Ovary (tissue), 3 donors: ENCODE measurements around the gene ACKR4.

Source experiments
- POLR2A ChIP-seq: fragments of 450-650 bp; IDR thresholded peaks from one replicate; pipeline ENCODE4 v1.6.1; 2017; ENCODE audit warnings: antibody characterized with exemption, mild to moderate bottlenecking, moderate library complexity
- TF ChIP-seq, protein P1 (sequence below), 3 donors: fragments of 450-650 bp in 2 of 3; fragments of 200-600 bp in 1 of 3; IDR thresholded peaks; one replicate each; pipeline versions ENCODE4 v1.5.1 to v1.8.0; 2016 to 2022; ENCODE audit warnings: antibody characterized with exemption in 3 of 3, mild to moderate bottlenecking in 1 of 3
- donor health status: DM: no; HTN: no; CAD: no.

DNA sequence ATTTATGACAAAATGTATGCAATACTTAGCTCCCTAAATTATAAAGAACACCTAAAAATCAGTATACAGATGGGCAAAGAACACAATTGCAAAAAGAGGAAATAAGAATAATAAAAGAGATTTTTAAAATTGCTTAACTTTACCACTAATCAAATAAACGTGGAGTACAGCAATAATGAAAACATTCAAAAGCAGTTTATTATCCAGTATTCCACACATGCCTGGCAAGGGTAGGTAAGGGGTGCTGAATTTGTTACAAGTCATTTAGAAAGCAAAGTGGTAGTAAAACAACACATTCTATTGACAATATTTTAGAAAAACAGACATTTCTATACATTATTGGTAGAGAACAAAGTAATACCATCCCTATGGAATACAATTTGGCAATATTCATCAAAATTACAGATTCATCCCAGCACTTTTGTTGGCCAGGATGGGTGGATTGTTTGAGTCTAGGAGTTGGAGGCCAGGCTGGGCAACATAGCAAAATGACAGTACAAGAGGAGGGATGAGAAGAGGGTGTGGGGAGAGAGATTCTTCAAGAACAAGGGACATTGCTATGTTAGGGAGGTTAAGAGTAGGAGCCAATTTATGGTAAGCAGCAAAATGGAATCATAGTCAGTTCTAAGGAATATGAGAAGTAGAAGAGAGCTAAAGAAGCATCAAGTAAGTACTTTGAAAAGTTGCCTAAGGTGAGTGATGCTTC, 3.7 kb upstream of the ACKR4 start:
- TF ChIP-seq, protein P1, sequence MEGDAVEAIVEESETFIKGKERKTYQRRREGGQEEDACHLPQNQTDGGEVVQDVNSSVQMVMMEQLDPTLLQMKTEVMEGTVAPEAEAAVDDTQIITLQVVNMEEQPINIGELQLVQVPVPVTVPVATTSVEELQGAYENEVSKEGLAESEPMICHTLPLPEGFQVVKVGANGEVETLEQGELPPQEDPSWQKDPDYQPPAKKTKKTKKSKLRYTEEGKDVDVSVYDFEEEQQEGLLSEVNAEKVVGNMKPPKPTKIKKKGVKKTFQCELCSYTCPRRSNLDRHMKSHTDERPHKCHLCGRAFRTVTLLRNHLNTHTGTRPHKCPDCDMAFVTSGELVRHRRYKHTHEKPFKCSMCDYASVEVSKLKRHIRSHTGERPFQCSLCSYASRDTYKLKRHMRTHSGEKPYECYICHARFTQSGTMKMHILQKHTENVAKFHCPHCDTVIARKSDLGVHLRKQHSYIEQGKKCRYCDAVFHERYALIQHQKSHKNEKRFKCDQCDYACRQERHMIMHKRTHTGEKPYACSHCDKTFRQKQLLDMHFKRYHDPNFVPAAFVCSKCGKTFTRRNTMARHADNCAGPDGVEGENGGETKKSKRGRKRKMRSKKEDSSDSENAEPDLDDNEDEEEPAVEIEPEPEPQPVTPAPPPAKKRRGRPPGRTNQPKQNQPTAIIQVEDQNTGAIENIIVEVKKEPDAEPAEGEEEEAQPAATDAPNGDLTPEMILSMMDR (IDR thresholded peaks at IDR 0.05), result no peak
- no peak for TF ChIP-seq POLR2A
